DMS 273 treated with DMSO at 0.1 percent for 48 hours (cell line): ENCODE measurements around the gene DNAH1.
"Not testable (repeated sequence)": the region's sequence is repeated elsewhere in the genome, so short reads cannot be mapped to it uniquely, and the experiment has no call there.

Experiments used
- DNase-seq: peaks from one replicate; lab custom pipeline; 2025; lab: John Stamatoyannopoulos, UW

The DNAH1 gene

DNA sequence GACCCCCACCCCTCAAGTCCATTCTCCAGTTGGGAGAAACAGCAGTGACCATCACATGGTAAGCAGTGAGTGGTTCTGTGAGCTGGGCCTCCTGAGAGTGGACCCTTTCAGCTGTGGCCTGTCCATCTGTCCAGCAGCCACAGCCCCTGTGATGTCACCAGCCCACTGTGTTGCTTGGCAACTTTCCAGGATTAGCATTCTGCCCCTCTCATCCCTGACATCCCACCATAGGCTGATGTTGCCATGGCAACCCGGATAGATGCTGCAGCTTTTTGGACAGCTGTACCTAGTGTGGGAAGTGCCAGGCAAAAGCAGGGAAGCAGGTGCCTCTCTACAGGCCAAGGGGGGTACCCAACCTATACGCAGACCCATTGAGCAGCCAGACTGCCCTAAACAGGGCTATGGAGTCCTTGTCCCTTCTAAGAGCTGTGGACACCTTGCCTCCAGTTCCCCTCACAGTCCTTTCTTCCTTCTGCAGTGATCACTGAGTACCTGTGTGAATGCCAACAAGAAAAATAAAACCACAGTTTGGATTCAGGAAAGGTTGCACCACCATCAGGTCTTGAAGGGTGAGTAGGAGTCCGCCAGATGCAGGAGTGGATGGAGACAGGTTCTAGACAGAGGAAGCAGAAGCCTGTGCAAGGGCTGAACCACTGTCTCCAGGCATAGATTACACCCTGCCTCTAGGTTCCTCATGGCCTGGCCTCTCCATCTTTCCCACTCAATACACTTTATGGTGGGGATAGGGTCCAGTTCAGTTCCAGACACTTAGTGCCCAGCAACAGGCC, at the start of gene DNAH1:
Gene DNAH1 (plus strand): TSS at position 343 of the 788 bp plus-strand sequence. CDS start 6,124 bp downstream, outside the sequence.
- no peak for DNase-seq

DNA sequence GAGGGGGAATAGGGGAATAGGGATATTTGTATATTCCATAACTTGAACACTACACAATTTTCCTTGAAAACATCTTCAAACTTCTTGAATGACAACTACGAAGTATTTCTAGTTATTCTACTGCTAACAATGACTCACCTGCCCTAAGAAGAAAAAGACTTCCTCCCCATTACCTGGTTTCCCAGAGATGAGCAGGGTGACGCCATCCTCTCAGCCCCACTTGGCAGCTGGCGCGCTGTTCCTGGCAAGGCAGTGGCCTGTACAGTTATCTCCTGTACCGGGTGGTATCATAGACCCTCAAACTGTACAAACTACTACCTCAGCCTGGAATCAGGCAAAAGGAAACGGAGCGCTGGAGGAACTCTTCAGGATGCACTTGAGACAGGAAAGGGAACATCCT, 48.1 kb upstream of the DNAH1 start:
- no peak for DNase-seq

GRCh38 chr3:52269776-52270175, 46.3 kb upstream of the DNAH1 start:
- no peak for DNase-seq

- DNase-seq, result no peak
Measured at GRCh38 chr3:52270252-52270754, 45.8 kb upstream of the DNAH1 start.

DNA sequence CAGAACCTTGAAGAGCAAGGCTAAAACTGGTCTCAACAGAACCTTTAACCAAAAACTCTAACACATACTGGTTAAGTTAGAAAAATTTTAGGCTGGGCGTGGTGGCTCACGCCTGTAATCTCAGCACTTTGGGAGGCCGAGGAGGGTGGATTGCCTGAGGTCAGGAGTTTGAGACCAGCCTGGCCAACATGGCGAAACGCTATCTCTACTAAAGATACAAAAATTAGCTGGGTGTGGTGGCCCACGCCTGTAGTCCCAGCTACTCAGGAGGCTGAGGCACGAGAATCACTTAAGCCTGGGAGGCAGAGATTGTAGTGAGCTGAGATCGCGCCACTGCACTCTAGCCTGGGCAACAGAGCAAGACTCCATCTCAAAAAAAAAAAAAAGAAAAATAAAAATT, 43.9 kb upstream of the DNAH1 start:
- DNase-seq, result not testable (repeated sequence)

- DNase-seq, result no peak
Measured at GRCh38 chr3:52272831-52273230, 43.3 kb upstream of the DNAH1 start.

DNA sequence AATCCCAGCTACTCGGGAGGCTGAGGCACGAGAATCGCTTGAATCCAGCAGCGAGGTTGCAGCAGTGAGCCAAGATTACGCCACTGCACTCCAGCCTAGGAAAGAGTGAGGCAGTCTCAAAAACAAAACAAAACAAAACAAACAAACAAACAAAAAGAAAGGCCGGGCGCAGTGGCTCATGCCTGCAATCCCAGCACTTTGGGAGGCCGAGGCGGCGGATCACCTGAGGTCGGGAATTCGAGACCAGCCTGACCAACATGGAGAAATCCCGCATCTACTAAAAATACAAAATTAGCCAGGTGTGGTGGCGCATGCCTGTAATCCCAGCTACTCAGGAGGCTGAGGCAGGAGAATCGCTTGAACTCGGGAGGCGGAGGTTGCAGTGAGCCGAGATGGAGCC, 41.3 kb upstream of the DNAH1 start:
- DNase-seq, result not testable (repeated sequence)

- DNase-seq, result no peak
Measured at GRCh38 chr3:52277071-52277964, 38.8 kb upstream of the DNAH1 start.

DNA sequence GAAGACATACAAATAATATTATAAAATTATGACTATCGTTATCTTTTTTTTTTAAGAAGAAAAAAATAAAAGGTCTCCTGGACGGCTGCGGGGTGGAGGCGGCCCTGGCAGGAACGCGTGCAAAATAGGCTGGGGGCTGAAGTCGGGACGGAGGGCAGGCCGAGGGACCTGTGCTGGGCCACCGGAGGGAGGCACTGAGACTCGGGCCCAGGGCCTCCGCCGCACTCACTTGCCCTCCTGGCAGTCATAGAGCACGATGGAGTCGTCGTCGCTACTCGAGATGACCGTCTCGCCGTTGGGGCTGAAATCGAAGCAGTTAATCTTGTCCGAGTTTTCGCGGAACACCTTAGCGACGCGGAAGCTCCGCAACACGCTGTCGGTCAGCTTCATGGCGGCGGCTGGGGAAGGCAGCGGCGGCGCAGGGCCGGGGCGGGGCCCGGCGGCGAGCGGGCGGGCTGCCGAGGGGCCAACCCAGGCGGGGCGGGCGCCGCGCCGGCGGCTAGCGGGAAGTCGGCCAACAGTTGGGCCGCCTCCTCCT, 38.1 kb upstream of the DNAH1 start:
- no peak for DNase-seq

DNA sequence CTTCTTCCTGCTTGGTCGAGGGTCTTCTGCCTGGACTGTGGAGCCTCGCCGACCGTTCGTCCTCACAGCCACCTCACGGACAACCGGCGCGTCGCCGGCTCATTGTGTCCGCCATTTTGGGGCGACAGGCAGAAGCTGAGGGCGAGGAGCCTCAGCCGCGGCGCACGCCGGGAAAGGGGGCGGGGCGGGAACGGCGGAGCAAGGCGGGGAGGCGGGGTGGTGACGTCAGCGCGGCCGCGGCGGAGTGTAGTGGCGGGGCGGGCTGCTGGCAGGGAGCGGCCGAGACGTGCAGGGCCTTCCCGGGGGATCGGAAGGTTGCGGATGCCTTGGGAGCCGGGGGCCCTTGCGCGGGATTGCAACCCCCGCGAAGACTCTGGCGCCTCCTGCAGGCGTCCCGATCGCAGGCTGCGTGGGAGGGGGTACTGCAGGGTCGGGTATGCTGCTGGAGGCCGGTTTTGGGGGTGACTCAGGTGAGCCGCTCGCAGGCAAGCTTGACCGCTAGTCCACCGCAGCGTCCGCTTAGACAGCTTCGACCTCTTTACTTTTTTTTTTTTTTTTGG, 37.5 kb upstream of the DNAH1 start, which contains the start of gene WDR82:
Gene WDR82 (minus strand): TSS at position 140 of the 560 bp plus-strand sequence. CDS start 288 bp downstream, outside the sequence.
- DNase-seq, result peak; percentile 76

- DNase-seq, result no peak
Measured at GRCh38 chr3:52279596-52279995, 36.5 kb upstream of the DNAH1 start.

DNA sequence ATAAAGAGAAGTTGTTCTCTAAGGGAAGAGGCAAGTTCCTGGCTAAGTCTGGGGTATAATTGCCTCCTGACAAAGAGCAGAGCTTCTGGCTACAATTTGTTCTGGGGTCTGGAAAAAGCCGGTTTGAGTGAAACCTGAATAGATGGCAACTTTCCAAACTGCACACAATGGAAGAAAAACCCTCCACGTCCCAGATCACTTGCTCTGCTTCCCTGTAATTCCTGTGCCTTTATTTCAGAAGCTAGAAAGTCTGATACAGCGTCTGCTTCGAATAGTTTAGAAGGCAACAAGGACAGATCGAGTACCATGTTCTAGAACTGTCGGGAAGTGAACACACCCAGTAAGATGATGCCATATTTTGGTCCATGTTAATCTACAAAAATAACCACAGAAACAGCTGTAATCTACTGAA, 36.1 kb upstream of the DNAH1 start:
- no peak for DNase-seq

DNA sequence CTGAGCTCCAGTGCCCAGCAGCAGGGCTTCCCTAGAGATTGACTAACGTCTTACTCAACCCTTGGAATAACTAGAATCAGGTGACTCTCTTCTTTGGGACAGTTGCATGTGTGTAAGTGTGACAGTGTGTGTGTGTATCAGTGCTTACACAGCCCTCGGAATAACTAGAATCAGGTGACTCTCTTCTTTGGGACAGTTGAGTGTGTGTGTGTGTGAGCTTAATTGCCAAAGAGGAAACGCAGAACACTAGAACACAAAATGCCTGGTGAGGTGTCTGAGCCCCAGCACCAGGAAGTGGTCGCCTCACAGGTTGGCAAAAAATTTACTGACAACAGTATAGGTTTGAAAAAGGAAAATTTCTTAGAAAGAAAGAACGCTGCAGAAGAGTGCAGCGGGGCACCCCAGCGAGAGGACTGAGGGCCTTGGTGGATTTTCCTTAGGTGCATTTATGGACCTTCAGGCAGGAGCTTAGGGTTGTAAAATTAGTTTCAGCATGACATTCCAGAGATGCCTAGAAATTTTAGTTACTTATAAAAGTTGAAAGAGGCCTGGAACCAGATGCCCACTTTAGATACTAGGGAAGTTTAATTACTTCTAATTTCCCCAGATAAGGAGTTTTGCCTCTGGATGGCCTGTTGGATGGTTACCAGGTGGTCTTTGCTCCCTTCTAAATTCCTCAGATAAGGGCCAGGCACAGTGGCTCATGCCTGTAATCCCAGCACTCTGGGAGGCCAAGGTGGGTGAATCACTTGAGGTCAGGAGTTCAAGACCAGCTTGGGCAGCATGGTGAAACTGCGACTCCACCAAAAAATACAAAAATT, 33.9 kb upstream of the DNAH1 start:
- DNase-seq, result no peak

- DNase-seq, result no peak
Measured at GRCh38 chr3:52283306-52283705, 32.8 kb upstream of the DNAH1 start.

- not testable (repeated sequence) for DNase-seq
Measured at GRCh38 chr3:52284051-52284450, 32.1 kb upstream of the DNAH1 start.

DNA sequence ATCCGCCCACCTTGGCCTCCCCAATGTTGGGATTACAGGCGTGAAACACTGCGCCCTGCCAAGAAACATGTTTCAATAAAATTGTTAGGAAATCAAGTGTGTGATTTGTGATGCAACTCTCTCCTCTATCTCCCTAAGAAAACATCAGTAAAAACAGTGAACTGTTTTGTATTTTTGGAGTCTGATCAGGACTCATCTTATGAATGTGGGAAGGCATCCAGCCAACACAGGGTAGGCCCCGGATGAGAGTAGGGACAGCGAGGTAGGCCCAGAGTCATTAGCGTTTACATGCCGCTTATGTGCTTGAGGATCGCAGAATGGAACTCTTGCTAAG, 29.4 kb upstream of the DNAH1 start:
- no peak for DNase-seq

GRCh38 chr3:52288674-52289073, 27.4 kb upstream of the DNAH1 start:
- no peak for DNase-seq

GRCh38 chr3:52289338-52289746, 26.8 kb upstream of the DNAH1 start:
- DNase-seq, result no peak

- DNase-seq, result no peak
Measured at GRCh38 chr3:52289747-52290595, 26.1 kb upstream of the DNAH1 start.
